K562 (cell line): ENCODE results near the gene LRRC10B. TPM values are rescaled to one million over a fixed set of nuclear protein-coding genes. Genes with fewer than 3 reads are reported as not detected.

Source experiments
- ATAC-seq: fragments of 200-7000 bp; cut with Tn5 transposase; 3 replicates; pipeline ENCODE4 v1.9.1; 2020; ENCODE audit warnings: moderate library complexity
- BruUV-seq: library from RNA; stranded (reverse); fragments of 400-500 nt; replicated peaks from 2 replicates; lab custom pipeline; 2021; lab: Mats Ljungman, UMichigan
- CTCF ChIA-PET: fragments of 300-600 bp; formaldehyde crosslinking; extraction: SDS; loops from one replicate; lab custom pipeline; 2021; ENCODE audit warnings: low intra/inter-chr PET ratio; lab: Yijun Ruan, JAX
- POLR2A ChIA-PET: fragments of 300-600, 350-650 bp; sonication (Branson Sonifier 250); formaldehyde crosslinking; extraction: SDS; loops from one replicate; lab custom pipeline; 2021; ENCODE audit warnings: antibody characterized with exemption, inconsistent platforms; lab: Yijun Ruan, JAX
- DNase-seq, 4 experiments: peaks; one replicate each; pipeline versions ENCODE4 v3.0.0 to v3.0.0-alpha.2; 2011 to 2018; ENCODE audit warnings: low spot score in 3 of 4, mixed read lengths in 3 of 4; ENCODE audit errors: extremely low read depth in 1 of 4
- FAIRE-seq: peaks from 2 replicates; lab custom pipeline; 2011; peaks lifted over from hg19 to GRCh38; lab: Jason Lieb, UNC
- H2AFZ ChIP-seq: 2 replicates; pipeline ENCODE4 v1.6.0; 2011; ENCODE audit warnings: low read depth, low read length, control low read depth, inconsistent platforms
- H3K27ac ChIP-seq: fragments of 200-600 bp; 3 replicates; pipeline ENCODE4 v1.8.0; 2011; ENCODE audit warnings: low read depth, mild to moderate bottlenecking, control low read depth, inconsistent platforms, low read length, moderate library complexity, mixed read lengths; ENCODE audit errors: extremely low read depth
- H3K27me3 ChIP-seq, 2 experiments: fragments of 300-600 bp in 1 of 2; 2 replicates in 1 of 2; 3 replicates in 1 of 2; pipeline versions ENCODE4 v1.6.0 to v1.8.0; 2011; ENCODE audit warnings: inconsistent platforms in 2 of 2, low read length in 2 of 2, mild to moderate bottlenecking in 1 of 2, mixed read lengths in 1 of 2, moderate library complexity in 1 of 2; ENCODE audit not compliant: control insufficient read depth in 2 of 2, insufficient read depth in 2 of 2
- H3K36me3 ChIP-seq: fragments of 300-600 bp; 3 replicates; pipeline ENCODE4 v1.8.0; 2011; ENCODE audit warnings: mild to moderate bottlenecking, low read length, inconsistent platforms; ENCODE audit not compliant: control insufficient read depth, insufficient read depth
- H3K4me1 ChIP-seq, 2 experiments: fragments of 200-600 bp in 1 of 2; replicated peaks in 1 of 2; 2 replicates in 1 of 2; 3 replicates in 1 of 2; pipeline versions ENCODE4 v1.5.1 to v1.8.0; 2011; ENCODE audit warnings: inconsistent platforms in 2 of 2, low read length in 2 of 2, mild to moderate bottlenecking in 1 of 2, mixed read lengths in 1 of 2, moderate library complexity in 1 of 2; ENCODE audit not compliant: control insufficient read depth in 2 of 2, insufficient read depth in 2 of 2
- H3K4me2 ChIP-seq: 2 replicates; pipeline ENCODE4 v1.6.1; 2011; ENCODE audit warnings: low read length, control low read depth, inconsistent platforms, mixed read lengths; ENCODE audit not compliant: insufficient read depth
- H3K4me3 ChIP-seq: fragments of 200-600 bp; sonication (generic), shearing (Covaris generic); 2 replicates; pipeline ENCODE4 v1.5.1; 2016; ENCODE audit warnings: control low read depth, inconsistent platforms
- H3K79me2 ChIP-seq: fragments of 200-600 bp; 3 replicates; pipeline ENCODE4 v1.8.0; 2011; ENCODE audit warnings: low read length, inconsistent platforms; ENCODE audit not compliant: control insufficient read depth, insufficient read depth
- H3K9ac ChIP-seq, 2 experiments: 2 replicates each; pipeline versions ENCODE4 v1.6.0 to v1.6.1; 2011; ENCODE audit warnings: low read depth in 2 of 2, low read length in 2 of 2, control low read depth in 1 of 2, inconsistent platforms in 1 of 2, mild to moderate bottlenecking in 1 of 2, mixed read lengths in 1 of 2; ENCODE audit not compliant: insufficient read depth in 1 of 2
- H3K9me1 ChIP-seq: one replicate; pipeline ENCODE4 v1.6.0; 2011; ENCODE audit warnings: inconsistent platforms, mild to moderate bottlenecking, low read length, moderate library complexity; ENCODE audit not compliant: control insufficient read depth, insufficient read depth
- H3K9me3 ChIP-seq: replicated peaks from 2 replicates; pipeline ENCODE4 v1.5.1; 2011; ENCODE audit warnings: low read depth, low read length, inconsistent platforms; ENCODE audit not compliant: control insufficient read depth, insufficient read depth
- H4K20me1 ChIP-seq: replicated peaks from 2 replicates; pipeline ENCODE4 v1.6.1; 2011; ENCODE audit warnings: low read length, inconsistent platforms, mixed read lengths; ENCODE audit not compliant: control insufficient read depth, insufficient read depth
- CREBBP ChIP-seq: IDR thresholded peaks from one replicate; pipeline ENCODE4 v1.6.1; 2012; ENCODE audit warnings: low read depth, mild to moderate bottlenecking, control low read depth, inconsistent platforms, low read length
- MAFG ChIP-seq: fragments of 450-650 bp; conservative IDR thresholded peaks from 2 replicates; pipeline ENCODE4 v1.6.1; 2016; ENCODE audit warnings: missing genetic modification characterization, missing compliant biosample characterization
- MLX ChIP-seq, 2 experiments: fragments of 450-650 bp in 1 of 2; sonication (generic) in 1 of 2; formaldehyde crosslinking; conservative IDR thresholded peaks; 2 replicates each; pipeline versions ENCODE4 v1.4.0 to v1.8.1; 2020 to 2022; ENCODE audit warnings: mild to moderate bottlenecking in 1 of 2, missing genetic modification reagents in 1 of 2
- NFATC3 ChIP-seq: fragments of 450-650 bp; IDR thresholded peaks from 2 replicates; pipeline ENCODE4 v1.6.1; 2017; ENCODE audit warnings: mild to moderate bottlenecking
- PURB ChIP-seq: sonication (generic); formaldehyde crosslinking; IDR thresholded peaks from 2 replicates; pipeline ENCODE4 v1.9.0; 2021; ENCODE audit warnings: low read depth, mild to moderate bottlenecking, missing genetic modification reagents
- SP2 ChIP-seq: IDR thresholded peaks from 2 replicates; pipeline ENCODE4 v1.6.1; 2011; ENCODE audit warnings: mild to moderate bottlenecking, low read depth, low read length, moderate library complexity; ENCODE audit not compliant: poor library complexity, severe bottlenecking; ENCODE audit errors: extremely low read depth
- SRSF3 ChIP-seq: fragments of 200-400 bp; formaldehyde crosslinking; IDR thresholded peaks from 2 replicates; pipeline ENCODE4 v1.6.1; 2016; ENCODE audit warnings: mild to moderate bottlenecking, low read length, moderate library complexity; ENCODE audit not compliant: insufficient read depth
- TGIF2 ChIP-seq: sonication (generic); formaldehyde crosslinking; IDR thresholded peaks from 2 replicates; pipeline ENCODE4 v1.8.1; 2022; ENCODE audit warnings: mild to moderate bottlenecking, missing genetic modification reagents, moderate library complexity
- ZNF121 ChIP-seq: sonication (generic); formaldehyde crosslinking; conservative IDR thresholded peaks from 2 replicates; pipeline ENCODE4 v1.8.0; 2022; ENCODE audit warnings: missing genetic modification reagents
- ZNF444 ChIP-seq: fragments of 250-450 bp; sonication (Bioruptor Pico); IDR thresholded peaks from 2 replicates; pipeline ENCODE4 v1.4.0; 2020; ENCODE audit warnings: mild to moderate bottlenecking, moderate library complexity
- ZSCAN32 ChIP-seq: fragments of 450-650 bp; formaldehyde crosslinking; IDR thresholded peaks from 2 replicates; pipeline ENCODE4 v1.4.0; 2020; ENCODE audit warnings: mild to moderate bottlenecking, moderate library complexity
- WGBS: fragments of 100-300 bp; shearing (Covaris generic); methylation state at CpG from one replicate; pipeline ENCODE4 v1.1.6; 2016; ENCODE audit warnings: low coverage, mixed read lengths; ENCODE audit not compliant: insufficient coverage; ENCODE audit errors: missing lambda C conversion rate; 5-methylcytosine and 5-hydroxymethylcytosine counted together
- in situ Hi-C: fragments of 300-500 bp; cut with MboI; formaldehyde crosslinking; loops from 4 replicates; pipeline ENCODE4 v1.15.0; 2018; ENCODE audit warnings: inconsistent platforms, mixed read lengths
- intact Hi-C: fragments of 100-400 bp; cut with micrococcal nuclease; formaldehyde crosslinking; loops from 2 replicates; pipeline ENCODE4 v1.14.2; 2022
- polyA plus RNA-seq, 8 experiments: library from polyadenylated mRNA; depleted of rRNA in 4 of 8; stranded (reverse) in 5 of 8; unstranded in 3 of 8; fragments of >200 nt; fragmentation: Nextera tagmentation in 2 of 8; fragmentation: Illumina TruSeq in 1 of 8; extraction: Ambion mirVana in 2 of 8; extraction: Trizol in 1 of 8; gene quantifications; 2 replicates each; pipeline versions ENCODE4 v1.2.1 to v1.2.3, GENCODE V29; 2011 to 2014; ENCODE audit warnings: inconsistent platforms in 1 of 8, missing spikeins in 1 of 8
- total RNA-seq, 7 experiments: library from RNA; depleted of rRNA in 6 of 7; stranded (reverse); fragments of >200 nt in 6 of 7; fragmentation: Illumina TruSeq in 2 of 7; extraction: Trizol in 2 of 7; gene quantifications; 2 replicates each; pipeline versions ENCODE4 v1.2.1 to v1.2.3, GENCODE V29; 2011 to 2021; ENCODE audit warnings: low replicate concordance in 1 of 7

LRRC10B gene
- total and polyA plus RNA-seq, 9 of the 15 experiments (the other 6 are each of a cell fraction or from before 2014, with no cell fraction given) = 0.11 TPM; not detected in 8

GRCh38 chr11:61481806-61482205 lies 26.7 kb upstream of the LRRC10B start:
- BruUV-seq = no TSS peak
- H3K4me3 ChIP-seq = no peak overlapping the region
- DNase-seq (no peak), FAIRE-seq (no peak), ATAC-seq (no peak)
- H3K9me3 ChIP-seq = no peaks in the 10 kb centered on the region
- WGBS = 0% methylated on average over 10 of the region's 10 CpGs
- 0 out of 4 replicates have a peak overlapping the region, but pooled peaks of 1 of the 2 experiments have one; percentile 20 for H3K9ac ChIP-seq
- intact Hi-C loops (no loop called here), in situ Hi-C loops (no loop called here)
- no peak overlapping the region for H2AFZ ChIP-seq
- H3K79me2 ChIP-seq = no peaks in the 10 kb centered on the region
- H3K27ac ChIP-seq = no peak overlapping the region
- ChIA-PET POLR2A (interaction anchor here (1.1 to 1.2 kb wide), 2 partner anchors 11 to 20 kb away, joined by 4 to 9 read pairs; no protein-coding TSS in a partner anchor), CTCF (no interaction called here)
- no peak overlapping the region for H3K4me2 ChIP-seq
- H3K27me3 ChIP-seq = peaks cover 32 to 64% of the 10 kb centered on the region in 2 experiments
- no peaks in the 10 kb centered on the region for H3K9me1 ChIP-seq
- H4K20me1 ChIP-seq = peaks cover 12% of the 10 kb centered on the region; the same call in 1 of the 2 replicates
- H3K36me3 ChIP-seq = no peaks in the 10 kb centered on the region
- H3K4me1 ChIP-seq = peaks cover 0 to 34% of the 10 kb centered on the region in 2 experiments; a peak in 2 of 5 replicates
- no peak for TF ChIP-seq NFATC3
- TF ChIP-seq ZNF444 (CRISPR knock-in tag) = no peak
- TF ChIP-seq MLX (CRISPR knock-in tag; conservative IDR thresholded peaks at IDR 0.05) = no peak
- TF ChIP-seq SRSF3 = no peak
- no peak for TF ChIP-seq MAFG
- TF ChIP-seq CREBBP = no peak
- TF ChIP-seq SP2 = no peak
- TF ChIP-seq ZSCAN32 (CRISPR knock-in tag) = no peak
- no peak for TF ChIP-seq TGIF2 (CRISPR knock-in tag)
- no peak for TF ChIP-seq ZNF121 (CRISPR knock-in tag)
- TF ChIP-seq PURB = no peak
